Activated CD4-positive, alpha-beta T cell treated with anti-CD3 and anti-CD28 coated beads for 48 hours (primary cell): ENCODE data around the gene AIFM3.
"Not testable (repeated sequence)": the region's sequence is repeated elsewhere in the genome, so short reads cannot be mapped to it uniquely, and the experiment has no call there.

Experiments
- DNase-seq: peaks from one replicate; pipeline ENCODE4 v3.0.0-alpha.2; 2020

The AIFM3 gene

GRCh38 chr22:20966883-20967696 lies at the start of gene AIFM3:
Gene AIFM3 (plus strand): TSS chr22:20967255. CDS start chr22:20967945, 690 bp downstream.
- no peak for DNase-seq

GRCh38 chr22:20918663-20919218 lies 48.3 kb upstream of the AIFM3 start:
- peak; percentile 4 for DNase-seq

- DNase-seq, result no peak
These were observed 47.3 kb upstream of the AIFM3 start for GRCh38 chr22:20919718-20920117.

GRCh38 chr22:20920881-20921203 lies 46.2 kb upstream of the AIFM3 start:
- no peak for DNase-seq

- no peak for DNase-seq
These were observed 44.8 kb upstream of the AIFM3 start for GRCh38 chr22:20922141-20922751.

GRCh38 chr22:20926243-20926642 lies 40.8 kb upstream of the AIFM3 start:
- no peak for DNase-seq

DNA sequence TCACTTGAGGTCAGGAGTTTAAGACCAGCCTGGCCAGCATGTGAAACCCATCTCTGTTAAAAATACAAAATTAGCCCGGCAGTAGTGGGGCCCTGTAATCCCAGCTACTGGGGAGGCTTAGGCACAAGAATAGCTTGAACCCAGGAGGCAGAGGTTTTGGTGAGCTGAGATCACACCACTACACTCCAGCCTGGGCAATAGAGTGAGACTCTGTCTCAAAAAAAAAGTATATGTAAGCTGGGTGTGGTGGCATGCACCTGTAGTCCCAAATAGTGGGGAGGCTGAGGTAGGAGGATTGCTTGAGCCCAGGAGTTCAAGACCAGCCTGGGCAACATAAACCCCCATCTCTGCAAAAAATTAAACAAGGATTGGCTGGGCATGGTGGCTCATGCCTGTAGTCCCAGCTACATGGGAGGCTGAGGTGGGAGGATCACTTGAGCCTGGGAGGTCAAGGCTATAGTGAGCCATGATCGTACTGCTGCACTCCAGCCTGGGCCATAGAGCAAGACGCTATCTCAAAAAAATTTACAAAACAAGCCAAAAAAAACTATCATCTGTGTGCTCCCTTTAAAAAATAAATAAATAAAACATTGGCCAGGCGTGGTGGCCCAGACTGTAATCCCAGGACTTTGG lies 39.0 kb upstream of the AIFM3 start:
- no peak for DNase-seq

GRCh38 chr22:20928573-20928967 lies 38.5 kb upstream of the AIFM3 start:
- DNase-seq, result no peak

GRCh38 chr22:20930004-20930403 lies 37.1 kb upstream of the AIFM3 start:
- DNase-seq, result no peak

- not testable (repeated sequence) for DNase-seq
These were observed 36.6 kb upstream of the AIFM3 start for GRCh38 chr22:20930435-20930834.

DNA sequence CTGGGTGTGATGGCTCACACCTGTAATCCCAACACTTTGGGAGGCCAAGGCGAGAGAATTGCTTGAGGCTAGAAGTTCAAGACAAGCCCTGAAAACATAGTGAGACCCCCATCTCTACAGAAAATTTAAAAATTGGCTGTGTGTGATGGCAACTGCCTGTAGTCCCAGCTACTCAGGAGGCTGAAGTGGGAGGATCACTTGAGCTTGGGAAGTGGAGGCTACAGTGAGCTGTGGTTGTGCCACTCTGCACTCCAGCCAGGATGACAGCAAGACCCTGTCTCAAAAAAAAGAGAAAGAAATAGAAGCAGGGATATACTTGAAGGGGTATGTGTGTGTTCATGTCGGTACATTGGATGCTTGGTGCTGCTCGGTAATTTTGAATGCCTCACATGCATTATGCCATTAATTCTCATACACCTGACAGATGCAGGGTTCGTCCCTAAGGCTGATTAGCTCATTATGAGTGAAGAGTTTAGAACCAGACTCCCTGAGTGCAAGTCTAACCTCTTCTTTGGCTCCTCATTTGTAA lies 35.9 kb upstream of the AIFM3 start:
- DNase-seq, result no peak

GRCh38 chr22:20933910-20934309 lies 33.1 kb upstream of the AIFM3 start:
- no peak for DNase-seq

DNA sequence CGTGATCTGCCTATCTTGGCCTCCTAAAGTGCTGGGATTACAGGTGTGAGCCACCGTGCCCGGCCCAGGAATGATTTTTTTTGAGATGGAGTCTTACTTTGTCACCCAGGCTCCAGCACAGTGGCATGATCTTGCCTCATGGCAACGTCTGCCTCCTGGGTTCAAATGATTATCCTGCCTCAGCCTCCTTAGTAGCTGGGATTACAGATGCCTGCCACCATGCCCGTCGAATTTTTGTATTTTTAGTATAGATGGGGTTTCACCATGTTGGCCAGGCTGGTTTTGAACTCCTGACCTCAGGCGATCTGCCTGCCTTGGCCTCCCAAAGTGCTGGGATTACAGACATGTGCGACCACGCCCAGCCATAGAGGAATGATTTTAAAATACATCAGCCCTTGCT lies 32.0 kb upstream of the AIFM3 start:
- not testable (repeated sequence) for DNase-seq

DNA sequence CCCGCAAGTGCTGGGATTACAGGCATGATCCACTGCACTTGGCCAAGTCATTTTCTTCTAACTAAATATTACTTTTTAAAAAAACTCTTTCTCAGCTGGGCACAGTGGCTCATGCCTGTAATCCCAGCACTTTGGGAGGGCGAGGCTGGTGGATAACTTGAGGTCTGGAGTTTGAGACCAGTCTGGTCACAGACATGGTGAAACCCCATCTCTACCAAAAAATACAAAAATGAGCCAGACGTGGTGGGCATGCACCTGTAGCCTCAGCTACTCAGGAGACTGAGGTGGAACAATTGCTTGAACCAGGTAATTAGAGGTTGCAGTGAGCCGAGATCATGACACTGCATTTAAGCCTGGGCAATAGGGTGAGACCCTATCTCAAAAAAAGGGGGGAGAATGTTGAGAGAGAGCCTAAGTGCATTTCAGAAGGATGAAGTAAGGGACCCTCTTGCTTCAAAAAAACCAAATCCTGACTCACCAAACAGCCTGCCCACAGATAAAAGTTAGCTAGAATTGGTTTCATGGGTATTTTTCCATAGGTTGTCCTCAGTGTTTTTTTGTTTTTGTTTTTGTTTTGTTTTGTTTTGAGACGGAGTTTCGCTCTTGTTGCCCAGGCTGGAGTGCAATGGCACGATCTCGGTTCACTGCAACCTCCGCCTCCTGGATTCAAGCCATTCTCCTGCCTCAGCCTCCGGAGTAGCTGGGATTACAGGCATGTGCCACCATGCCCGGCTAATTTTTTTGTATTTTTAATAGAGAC lies 31.1 kb upstream of the AIFM3 start:
- not testable (repeated sequence) for DNase-seq

DNA sequence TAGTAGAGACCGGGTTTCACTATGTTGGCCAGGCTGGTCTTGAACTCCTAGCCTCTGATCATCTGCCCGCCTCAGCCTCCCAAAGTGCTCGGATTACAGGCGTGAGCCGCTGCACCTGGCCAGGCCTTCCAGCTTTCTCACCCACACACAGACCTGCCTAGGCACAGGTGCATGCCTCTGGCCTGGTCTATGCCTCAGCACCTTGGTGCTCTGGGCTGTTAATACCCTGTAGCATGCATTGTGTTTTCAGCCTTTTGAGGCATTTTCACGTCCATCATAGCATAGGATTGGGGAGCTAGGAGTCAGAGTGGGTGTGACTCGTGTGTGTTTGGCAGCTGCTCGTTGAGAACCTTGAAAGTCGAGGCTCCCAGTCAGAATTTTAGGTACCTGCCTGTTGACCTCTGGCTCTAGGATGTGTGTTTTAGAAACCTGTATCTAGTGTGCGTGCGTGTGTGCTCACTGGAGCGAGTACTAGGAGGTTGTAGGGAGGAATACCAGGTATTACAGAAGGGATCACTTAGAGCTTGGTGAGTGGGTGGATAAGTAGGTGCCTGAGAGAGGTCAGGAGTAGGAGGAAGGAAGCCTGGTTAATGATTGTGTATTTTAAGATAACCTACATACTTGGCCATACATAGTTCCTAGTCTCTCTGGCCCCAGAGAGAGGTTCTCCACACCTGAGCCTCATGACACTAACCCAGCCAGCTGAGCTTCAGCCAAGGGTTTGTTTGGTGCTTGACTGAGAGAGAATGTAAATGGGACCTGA lies 29.8 kb upstream of the AIFM3 start:
- DNase-seq, result no peak

DNA sequence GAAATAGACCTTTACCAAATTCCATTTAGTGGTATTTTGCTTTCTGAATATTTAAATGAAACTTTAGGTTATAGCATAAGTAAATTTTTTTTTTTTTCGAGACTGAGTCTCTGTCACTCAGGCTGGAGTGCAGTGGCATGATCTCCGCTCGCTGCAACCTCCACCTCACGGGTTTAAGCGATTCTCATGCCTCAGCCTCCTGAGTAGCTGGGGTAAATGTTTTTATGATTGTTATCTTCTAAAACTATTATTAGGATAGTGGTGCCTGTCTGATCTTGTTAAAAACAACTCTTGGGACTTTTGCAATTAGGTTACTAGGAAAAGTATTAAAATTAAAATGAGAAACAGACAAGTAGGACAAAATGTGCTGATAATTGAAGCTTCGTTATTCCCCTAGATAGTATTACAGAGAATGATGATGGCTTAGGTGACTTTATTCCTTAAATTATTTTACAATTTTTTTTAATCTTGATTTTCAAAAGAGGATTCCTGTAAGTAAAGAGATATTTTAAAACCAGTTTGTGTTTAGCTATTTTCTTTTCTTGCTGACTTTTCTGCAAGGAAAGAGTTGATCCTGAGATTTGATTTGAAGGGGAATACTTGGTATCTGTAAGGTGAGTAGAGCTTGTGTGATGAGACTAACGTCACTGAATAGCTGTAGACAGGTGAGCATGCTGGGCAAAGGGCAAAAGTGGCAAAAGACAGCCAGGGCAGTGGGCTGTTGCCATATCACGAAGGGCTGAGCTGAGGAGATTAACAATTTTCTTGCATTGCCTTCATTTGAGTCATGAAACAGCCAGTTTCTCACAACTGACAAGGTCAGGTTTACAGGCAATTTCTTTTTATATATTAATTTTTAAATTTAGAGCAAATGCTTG lies 29.0 kb upstream of the AIFM3 start:
- no peak for DNase-seq

- DNase-seq, result not testable (repeated sequence)
These were observed 27.4 kb upstream of the AIFM3 start for GRCh38 chr22:20939457-20940185.

- DNase-seq, result no peak
These were observed 26.8 kb upstream of the AIFM3 start for GRCh38 chr22:20940186-20940651.

GRCh38 chr22:20940904-20941385 lies 26.1 kb upstream of the AIFM3 start:
- no peak for DNase-seq
